ENCODE measurements around the gene AQP9.
"Not testable (repeated sequence)": the region's sequence is repeated elsewhere in the genome, so short reads cannot be mapped to it uniquely, and the experiment has no call there.

Gene AQP9

DNA sequence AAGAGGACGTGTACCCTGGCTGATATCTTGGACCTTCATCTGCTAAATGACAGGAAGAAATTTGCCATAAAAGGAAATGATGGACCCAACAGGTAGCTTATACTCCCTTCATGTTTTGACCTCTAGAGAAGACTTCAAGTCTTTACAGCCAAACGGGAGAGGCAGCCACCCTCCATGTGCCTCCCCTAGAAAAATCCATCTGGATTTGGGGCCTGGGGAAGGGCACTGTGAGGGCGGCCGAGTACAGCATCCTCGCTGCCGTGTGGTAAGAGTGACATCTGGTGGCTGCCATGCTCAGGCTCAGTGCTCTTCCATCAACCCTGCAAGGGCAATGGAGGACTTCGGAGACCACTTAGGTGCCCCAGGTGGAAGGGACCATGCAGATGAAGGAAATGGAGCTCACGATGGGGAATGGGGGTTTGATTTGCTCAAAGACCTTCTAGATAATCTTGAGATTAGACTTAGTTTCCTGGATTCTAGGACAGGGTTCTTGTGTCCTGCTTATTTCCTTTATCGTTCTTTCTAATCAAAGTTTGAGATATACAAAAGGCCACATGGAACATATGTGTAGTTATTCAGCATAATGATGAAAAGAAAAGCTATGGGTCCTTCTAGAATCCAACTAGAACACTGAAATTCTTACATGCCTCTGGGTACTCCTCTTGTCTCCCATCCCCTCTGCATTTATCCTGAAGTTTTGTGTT is 44.4 kb downstream of the AQP9 start:
- DNase-seq: peak in 1 of 2 donors; percentile 5

DNA sequence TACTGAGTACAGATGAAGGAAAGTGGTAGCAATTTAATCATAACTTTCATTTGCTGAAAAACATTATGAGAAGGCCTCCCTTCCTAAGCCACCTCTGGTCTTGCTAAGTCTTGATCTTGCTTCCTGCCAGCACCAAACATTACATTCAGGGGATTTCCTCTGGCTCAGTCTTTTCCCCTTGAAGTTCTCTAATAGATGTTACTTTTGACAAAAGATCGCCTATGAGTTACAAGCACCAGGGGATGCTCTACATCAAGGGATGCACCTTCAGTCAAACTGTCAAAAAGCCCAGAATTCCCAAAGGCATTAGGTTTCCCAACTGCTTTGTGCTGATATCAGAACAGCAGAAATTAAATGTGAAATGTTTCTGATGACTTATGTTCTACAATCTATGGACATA is 47.3 kb downstream of the AQP9 start:
- DNase-seq: no peak

DNA sequence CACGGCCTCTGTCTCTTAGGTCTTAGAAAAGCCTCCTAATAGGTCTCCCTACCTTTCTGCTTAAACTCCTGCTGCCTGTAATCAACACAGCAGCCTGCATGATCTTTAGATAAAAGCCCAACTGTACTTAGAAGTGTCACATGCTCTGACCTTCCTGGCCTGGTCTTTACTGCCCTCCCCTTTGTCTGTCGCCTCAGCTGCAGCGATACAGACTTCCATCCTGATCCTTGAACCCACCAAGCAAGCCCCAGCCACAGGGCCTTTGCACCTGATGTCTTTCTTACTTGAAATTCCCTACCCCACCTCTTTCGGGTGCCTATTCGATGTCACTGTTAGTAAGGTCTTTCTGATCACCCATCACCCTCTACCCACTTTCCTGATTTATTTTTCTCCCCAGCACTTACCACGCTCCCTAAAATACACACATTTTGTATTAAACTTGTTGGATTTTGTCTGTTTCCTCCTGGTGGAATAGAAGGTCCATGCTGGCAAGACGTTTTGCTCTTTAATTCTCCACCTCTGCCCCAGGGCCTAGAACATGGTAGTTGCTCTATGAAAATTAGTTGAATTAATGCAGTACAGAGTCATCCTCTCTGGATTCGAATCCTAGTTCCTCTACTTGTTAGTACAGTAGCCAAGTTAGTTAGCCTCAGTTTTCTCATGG is 51.1 kb downstream of the AQP9 start:
- no peak for DNase-seq

DNA sequence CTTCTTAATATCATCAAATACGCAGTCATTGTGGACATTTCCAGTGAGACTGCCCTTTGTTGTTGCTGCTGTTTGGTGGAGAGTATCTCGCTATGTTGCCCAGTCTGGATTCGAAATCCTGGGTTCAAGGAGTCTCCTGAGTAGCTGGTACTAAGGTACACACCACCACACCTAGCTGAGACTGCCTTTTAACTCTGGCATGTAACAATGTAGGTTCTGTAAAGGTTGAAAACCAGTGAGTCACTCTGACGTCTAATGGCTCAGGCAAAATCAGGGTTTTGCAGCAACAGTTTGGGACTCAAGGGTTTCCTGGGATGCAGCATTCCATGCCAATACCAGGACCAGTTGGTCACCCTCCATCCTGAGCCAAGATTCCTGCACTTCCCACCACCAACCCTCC is 52.2 kb downstream of the AQP9 start:
- DNase-seq: no peak

DNA sequence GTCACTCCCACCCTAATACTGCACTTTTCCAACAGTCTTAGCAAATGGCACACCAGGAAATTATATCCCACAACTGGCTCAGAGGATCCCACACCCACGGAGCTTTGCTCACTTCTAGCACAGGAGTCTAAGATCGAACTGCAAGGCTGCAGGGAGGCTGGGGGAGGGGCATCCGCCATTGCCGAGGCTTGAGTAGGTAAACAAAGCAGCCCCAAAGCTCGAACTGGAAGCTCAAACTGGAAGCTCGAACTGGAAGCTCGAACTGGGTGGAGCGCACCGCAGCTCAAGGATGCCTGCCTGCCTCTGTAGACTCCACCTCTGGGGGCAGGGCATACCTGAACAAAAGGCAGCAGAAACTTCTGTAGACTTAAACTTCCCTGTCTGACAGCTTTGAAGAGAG is 55.5 kb downstream of the AQP9 start:
- DNase-seq: not testable (repeated sequence)

DNA sequence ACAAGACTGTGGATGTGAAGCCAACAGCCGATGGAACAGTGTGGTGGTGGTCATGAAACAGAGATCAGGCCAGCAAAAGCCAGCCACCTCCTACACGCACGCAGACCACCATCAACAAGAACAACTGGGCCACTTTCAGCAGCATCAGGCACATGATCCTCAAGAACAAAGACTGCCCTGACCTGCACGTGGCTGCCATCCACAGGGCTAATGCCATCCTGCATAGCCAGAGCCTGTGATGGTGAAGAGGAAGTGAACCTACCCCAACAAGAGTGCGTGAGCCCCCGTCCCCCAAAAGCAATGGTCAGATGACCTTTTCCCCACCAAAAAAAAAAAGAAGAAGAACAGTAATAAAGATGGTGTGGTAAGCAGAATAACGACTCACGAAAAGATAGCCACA is 62.6 kb downstream of the AQP9 start:
- no peak for DNase-seq

DNA sequence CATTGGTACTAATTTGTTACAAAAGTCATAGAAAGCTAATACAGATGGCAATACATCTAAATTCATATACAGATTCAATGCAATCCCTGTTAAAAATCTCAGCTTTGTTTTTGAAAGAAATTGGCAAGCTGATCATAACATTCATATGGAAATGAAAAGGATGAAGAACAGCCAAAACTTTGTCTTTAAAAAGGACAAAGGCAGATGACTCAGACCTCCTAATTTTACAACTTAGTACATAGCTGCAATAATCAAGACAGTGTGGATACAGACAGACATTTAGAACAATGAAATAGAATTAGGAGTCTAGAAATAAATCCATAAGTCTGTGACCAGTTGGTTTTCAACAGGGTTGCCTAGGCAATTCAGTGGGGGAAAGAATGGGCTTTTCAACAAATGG is 63.3 kb downstream of the AQP9 start:
- DNase-seq: no peak

DNA sequence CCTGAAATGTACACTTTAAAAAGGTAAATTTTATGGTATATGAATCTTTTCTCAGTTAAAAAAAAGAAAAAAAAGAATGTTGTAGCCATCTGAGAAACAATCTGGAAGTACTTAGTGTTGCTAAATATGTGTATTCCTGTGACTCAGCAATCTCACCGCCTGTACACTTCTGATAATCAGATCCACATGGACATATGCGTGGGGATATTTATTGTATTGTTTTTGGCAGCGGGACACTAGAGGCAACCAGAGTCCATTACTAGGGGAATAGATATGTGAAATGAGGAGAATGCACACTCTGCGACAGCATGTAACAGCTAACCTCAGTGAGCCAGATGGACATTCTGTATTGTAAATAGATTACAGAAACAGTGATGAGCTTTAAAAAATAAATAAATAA is 65.4 kb downstream of the AQP9 start:
- DNase-seq: no peak

DNA sequence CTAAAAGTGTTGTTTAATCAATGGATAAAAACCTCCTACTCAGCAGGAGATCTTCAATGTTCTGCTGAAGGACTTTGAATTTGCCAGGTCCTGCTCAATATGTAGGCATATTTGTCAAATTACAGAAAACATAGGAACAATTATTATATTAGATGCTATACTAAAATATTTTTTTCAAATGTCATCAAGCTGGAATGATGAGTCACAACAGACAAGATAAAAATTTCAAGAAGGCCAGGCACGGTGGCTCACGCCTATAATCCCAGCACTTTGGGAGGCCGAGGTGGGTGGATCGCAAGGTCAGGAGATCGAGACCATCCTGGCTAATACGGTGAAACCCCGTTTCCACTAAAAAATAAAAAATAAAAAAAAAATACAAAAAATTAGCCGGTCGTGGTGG is 68.0 kb downstream of the AQP9 start:
- no peak for DNase-seq

DNA sequence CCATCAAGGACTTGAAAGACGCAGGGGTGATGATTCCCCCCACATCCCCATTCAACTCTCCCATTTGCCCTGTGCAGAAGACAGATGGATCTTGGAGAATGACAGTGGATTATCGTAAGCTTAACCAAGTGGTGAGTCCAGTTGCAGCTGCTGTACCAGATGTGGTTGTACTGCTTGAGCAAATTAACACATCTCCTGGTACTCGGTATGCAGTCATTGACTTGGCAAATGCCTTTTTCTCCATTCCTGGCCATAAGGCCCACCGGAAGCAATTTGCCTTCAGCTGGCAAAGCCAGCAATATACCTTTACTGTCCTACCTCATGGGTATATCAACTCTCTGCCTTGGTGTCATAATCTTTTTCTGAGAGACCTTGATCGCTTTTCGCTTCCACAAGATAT is 70.0 kb downstream of the AQP9 start:
- not testable (repeated sequence) for DNase-seq

DNA sequence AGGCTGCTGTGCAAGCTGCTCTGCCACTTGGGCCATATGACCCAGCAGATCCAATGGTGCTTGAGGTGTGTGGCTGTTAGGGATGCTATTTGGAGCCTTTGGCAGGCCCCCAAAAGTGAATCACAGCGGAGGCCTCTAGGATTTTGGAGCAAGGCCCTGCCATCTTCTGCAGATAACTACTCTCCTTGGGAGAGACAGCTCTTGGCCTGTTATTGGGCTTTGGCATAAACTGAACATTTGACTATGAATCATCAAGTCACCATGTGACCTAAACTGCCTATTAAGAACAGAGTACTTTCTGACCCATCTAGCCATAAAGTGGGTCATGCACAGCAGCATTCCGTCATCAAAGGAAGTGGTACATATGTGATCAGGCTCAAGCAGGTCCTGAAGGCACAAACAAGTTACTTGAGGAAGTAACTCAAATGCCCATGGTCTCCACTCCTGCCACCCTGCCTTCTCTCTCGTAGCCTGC is 70.9 kb downstream of the AQP9 start:
- peak in 1 of 2 donors; percentile 3 for DNase-seq

DNA sequence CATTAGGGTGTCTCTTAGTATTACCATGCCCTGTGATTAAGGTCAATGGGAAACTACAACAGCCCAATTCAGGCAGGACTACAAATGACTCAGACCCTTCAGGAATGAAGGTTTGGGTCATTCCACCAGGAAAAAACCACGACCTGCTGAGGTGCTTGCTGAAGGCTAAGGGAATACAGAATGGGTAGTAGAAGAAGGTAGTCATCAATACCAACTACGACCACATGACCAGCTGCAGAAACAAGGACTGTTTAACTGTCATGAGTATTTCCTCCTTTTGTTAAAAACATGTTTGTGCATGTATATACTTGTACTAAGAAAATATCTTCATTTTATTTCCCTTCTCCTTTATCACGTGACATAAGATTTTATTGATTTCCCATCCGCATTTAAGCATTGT is 71.8 kb downstream of the AQP9 start:
- DNase-seq: not testable (repeated sequence)

DNA sequence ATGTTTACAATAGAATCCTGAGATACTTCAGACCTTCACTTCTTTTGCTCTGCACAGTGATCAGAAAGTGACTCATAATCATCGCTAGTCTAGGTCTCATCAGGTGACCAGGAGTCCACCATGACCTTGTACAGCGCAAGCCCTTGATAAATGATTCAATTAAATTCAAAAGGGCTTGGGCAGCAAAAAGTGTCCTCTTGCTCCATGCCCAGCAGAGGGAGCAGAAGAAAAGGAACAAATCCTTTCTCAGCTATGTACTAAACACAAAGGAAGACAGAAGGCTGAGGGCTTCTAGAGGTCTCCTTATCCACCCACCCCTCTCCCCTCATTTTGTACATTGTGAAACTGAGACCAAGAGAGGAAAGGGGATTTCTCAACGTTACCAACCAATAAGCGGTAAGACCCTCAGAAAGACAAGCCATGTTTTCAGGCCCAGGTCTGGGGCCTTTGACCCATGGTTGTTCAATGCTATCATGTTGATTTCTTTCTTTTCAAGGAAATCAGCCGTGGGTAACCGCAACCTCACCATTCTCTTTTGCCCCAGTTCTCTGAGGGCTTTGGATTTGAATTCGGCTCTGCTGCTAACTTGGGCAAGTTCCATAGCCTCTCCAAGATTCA is 74.8 kb downstream of the AQP9 start:
- no peak for DNase-seq

DNA sequence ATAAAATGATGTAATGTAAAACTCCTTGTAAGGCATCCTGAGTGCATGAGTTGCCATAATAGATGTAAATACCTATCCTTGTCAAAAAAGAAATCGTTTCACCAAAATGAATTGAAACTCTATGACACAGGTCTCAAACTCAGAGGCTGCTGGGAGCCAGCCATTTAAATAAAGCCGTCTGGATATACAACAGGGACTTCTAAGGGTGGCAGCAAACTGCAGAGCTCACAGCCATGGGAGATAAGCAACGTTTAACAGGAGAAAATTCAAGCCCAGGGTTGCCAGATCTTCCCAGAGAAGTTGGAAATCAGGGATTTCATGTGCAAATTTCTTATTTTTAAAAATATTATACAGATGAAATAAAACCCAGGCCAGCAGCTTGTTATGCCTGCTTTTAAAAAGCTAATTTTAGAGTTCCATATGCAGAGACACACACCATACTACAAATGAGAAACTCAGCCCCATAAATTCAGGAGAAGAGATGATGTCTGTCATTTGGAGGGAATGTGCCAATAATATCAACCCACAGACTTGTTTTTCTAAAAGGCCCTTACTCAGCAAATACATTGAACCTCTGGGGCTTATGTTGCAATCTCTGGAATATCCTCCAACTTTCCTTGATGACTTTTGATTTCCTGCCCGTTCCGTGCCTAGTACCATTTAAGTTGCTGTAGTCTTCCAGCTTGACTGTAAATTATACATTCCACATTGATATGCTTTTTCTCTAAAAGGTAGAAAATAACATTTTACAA is 75.6 kb downstream of the AQP9 start:
- no peak for DNase-seq

DNA sequence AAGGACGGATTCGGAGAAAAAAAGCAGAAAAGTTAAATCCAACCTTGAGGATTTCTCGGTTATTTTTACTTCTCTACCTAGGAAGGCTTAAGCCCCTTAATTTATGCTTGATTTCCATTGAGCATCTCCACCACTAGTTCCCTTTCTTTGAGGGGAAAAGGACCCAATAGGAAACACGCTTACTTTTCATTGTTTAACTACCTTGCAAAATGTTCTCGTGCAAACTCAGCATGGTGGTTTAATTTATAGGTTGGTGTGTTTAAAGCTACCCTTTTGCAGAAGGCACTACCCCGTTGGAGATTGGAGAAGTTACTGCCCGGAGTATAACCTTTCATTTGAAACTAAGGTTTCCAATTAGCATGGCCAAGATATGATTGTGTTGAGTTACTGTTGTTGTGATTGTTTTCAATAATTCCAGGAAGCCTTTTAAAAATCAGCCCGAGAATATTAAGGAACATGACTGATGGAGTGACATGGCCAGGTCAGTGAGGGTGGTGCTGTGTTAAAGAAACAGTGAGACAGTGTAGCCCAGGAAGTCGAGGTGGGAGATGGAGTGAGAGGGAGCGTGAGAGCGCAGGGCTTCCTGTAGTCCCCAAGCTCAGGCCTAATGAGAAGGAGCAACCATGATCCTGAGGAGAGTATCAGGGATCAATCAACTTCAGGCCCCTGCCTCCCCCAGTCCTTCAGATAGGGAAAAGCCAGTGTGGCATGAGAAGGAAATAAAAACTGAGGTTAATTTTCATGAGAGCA is 76.6 kb downstream of the AQP9 start:
- no peak for DNase-seq

DNA sequence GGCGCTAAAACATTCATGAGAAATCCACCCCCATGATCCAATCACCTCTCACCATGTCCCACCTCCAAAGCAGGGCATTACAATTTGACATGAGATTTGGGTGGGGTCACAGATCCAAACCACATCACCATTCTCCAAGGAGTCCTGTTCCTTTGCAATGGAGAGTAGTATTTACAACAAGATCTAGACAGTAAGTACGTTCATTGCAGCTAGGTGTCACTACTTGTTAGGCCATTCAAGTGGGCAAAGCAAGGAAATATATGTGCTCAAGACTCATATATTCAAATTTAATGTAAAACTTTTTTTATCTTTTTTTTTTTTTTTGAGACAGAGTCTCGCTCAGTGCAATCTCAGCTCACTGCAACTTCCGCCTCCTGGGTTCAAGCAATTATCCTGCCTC is 79.3 kb downstream of the AQP9 start:
- DNase-seq: no peak

DNA sequence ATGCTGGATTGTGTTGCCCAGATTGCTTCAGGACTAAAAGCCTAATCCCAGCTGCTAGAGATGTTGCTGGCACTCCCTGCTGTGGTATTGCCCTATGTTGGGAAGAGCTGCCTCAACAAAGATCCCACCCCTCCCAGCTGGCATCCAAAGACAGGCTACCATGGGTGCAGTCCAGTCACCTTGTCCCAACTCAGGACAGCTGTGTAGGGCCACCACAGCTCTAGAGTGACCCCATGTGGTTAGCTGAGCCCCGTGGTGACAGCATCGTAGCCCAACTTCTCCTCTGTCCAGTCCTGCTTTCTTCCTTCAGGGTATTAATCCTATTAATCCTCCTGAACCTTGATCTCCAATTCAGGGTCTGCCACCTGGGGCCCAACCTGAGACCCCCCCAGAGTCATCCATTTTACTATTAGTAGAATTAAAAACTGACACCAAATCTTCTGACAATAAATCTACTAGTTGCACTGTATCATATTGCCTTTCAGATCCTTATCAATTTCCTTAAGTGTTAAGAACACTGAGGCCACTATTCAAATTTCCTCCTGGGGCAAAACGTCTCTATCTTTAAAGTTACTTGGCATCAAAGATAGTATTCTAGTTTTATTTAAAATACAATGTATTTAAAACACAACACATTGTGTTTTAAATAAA is 83.5 kb downstream of the AQP9 start:
- no peak for DNase-seq

DNA sequence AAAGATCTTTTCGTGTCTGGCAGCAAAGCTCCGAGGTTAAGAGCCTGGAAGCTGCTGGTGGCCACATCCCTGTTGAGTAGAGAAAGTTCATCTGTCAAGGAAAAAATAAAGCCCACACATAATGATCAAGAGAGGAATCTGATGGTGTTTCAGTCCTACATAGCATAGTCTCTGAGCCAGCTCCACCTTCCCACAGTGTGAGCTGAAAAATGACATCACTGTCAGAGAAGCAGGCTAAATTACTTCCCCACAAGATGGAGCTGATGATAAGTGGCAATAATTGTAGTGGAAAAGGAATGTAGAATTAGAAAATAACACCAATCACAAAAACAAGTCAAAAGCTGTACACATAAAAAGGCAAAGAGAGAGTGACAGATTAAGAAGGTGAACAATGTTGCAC is 84.5 kb downstream of the AQP9 start:
- no peak for DNase-seq

DNA sequence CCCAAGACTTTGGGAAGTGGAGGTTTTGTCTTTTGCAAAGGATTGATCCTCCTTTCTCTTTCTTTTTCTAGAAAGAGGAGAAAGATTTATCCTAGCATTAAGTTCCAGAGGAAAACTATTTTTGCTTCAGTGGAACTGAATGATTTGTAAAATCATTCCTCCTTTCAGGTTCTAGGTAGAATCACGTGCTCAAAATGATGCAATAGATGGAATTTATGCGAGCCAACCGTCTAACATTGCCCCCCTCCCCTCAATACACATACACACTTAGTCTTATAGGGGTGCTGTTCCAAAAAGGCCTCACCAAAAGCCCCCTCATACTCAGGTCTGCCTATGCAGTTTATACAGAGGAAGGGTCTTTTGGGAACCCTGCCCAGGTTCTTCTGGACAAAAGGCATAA is 85.3 kb downstream of the AQP9 start:
- DNase-seq: no peak

DNA sequence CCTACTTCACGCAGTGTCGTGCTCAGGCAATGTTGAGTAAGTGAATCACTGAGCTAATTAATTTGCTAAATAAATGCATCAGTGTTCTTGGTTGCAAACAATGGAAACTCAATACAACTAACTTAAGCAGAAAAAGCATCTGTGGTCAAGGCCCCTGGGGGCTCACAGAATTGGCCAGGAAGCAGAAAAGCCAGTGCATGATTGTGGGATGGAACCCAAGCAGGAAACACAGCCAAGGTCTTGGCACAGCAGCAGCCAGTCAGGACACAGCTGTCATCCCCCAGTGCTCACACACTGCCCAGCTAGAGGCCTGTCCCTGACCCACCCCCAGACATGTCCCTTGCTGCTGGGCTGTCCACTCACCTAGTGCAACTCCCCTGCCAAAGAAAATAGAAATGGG is 85.9 kb downstream of the AQP9 start:
- DNase-seq: no peak

DNA sequence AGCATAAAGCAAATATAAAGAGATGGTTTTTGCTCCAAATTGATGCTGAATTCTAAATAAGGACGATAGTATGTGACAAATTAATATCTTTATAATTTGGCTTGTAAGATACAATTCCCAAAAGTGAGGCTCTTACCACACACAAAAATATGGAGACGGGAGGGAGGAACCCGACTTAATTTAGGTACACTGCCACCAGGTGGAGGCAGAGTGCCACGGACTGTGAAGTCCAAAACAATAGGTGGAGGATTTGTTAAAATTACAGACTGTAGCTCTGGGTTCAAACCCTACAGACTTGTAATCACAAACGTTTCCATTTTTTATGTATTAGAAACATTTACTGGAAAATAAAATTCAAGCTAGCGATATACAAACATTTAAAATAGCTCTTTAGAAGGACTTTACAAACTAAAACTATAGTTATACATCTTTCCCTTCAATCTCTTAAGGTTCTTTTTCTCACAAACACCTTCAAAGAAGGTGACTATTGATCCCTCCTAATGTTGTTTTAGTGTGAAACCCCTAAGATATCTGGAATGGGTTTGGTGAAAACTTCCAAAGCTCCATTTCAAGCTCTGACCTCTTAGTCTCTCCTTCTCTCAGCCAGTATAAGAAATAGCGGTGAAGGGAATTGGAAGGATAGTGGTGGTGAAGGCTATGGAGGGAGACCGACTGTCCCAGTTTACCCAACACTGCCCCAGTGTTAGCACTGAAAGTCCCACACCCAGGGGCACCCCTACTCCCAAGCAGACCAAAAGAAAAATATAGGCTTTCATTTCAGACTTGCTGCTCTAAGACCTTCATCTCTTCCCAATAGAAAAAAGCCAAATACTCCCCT is 89.7 kb downstream of the AQP9 start:
- DNase-seq: peak; percentile 57 to 66

All from activated CD4-positive, alpha-beta T cell treated with anti-CD3 and anti-CD28 coated beads for 4 hours (primary cell).